ENCODE results near the gene OR1I1. TPM values are rescaled to one million over a fixed set of nuclear protein-coding genes. Genes with fewer than 3 reads are reported as not detected.

OR1I1 gene
- total RNA-seq, 1 donor from 2014 or later = not detected

DNA sequence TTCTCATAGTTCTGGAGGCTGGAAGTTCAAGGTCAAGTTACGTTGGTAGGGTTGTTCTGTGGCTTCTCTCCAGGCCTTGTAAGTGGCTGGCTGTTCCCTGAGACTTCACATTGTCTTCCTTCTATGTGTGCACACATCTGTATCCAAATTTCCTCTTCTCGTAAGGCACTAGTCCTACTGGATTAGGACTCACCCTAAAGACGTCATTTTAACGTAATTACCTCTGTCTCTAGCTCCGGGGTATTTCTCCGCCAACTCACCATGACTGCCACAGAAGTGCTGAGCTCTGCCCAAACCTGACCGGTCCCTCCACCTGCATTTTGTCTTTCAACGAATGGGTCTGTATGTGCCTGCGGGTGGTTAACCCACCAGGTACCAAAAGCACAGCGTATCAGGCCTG is 16.4 kb downstream of the OR1I1 start:
- no peak for DNase-seq (ENCODE audit: low read depth in 2 of 2)

DNA sequence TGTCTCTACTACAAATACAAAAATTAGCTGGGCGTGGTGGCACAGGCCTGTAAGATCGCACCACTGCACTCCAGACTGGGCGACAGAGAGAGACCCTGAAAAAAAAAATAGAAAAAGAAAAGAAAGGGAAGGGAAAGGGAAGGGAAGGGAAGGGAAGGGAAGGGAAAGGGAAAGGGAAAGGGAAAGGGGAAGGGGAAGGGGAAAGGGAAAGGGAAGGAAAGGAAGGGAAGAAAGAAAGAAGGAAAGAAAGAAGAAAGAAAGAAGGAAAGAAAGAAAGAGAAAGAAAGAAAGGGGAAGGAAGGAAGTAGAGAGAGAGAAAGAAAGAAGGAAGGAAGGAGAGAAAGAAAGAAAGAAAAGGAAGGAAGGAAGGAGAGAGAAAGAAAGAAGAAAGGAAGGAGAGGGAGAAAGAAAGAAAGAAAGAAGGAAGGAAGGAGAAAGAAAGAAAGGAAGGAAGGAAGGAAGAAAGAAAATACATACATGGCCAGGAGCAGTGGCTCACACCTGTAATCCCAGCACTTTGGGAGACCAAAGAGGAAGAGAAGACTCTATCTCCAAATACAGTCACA is 17.1 kb downstream of the OR1I1 start:
- no peak for DNase-seq (ENCODE audit: low read depth in 2 of 2)

DNA sequence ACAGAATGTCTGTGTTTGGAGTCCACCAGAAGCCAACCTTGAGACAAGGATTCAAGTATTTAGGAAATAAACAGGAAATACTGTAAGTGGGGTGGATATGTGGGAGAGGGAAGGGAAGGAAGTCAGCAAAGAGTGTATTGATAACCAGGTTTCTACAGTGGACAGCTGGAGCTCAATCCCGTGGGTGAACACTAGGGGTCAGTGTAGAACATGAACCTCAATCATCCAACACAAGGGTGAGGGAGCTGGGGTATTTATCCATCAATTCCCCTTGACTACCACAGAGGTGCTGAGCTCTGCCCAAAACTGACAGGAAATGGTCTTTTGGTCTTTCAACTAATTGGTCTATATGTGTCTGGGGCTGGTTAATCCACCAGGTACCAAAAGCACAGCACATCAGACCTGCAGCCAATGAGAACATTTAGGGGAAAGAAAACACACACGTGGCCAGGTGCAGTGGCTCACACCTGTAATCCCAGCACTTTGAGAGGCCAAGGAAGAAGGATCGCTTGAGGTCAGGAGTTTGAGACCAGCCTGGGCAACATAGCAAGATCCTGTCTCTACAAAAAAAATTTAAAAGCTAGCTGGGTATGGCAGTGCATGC is 19.6 kb downstream of the OR1I1 start:
- peak; percentile 47 to 72 for DNase-seq (ENCODE audit: low read depth in 2 of 2)

DNA sequence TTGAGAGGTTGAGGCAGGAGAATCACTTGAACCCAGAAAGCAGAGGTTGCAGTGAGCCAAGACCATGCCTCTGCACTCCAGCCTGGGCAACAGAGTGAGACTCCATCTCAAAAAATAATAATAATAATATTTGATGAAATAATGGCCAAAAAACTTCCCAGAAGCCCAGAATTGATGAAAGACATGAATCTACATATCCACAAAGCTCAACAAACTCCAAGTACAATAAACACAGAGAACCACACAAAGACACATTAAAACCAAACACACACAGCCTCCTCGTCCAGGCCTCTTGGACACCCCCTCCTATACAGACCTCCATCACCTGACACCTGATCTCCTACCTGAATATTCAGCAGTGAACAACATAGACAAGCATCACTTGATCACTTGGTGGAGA is 22.0 kb downstream of the OR1I1 start:
- no peak for DNase-seq (ENCODE audit: low read depth in 2 of 2)

DNA sequence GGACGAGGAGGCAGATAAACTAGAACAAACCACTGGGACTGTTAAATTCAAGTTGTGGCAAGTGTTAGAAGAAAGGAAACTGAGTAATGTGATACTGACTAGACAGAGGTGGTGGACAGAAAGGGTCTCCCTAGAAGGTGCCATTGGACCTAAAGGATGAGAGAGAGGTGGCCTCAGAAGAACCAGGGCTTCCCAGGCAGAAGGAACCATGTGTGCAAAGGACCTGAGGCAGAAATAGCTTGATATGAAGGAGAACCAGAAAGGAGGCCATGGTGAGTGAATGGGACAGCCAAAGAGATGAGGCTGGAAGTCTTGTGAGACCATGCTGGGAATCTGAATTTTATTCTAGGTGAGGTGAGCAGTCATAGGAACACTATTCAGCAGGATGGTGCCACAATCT is 22.4 kb downstream of the OR1I1 start:
- no peak for DNase-seq (ENCODE audit: low read depth in 2 of 2)

DNA sequence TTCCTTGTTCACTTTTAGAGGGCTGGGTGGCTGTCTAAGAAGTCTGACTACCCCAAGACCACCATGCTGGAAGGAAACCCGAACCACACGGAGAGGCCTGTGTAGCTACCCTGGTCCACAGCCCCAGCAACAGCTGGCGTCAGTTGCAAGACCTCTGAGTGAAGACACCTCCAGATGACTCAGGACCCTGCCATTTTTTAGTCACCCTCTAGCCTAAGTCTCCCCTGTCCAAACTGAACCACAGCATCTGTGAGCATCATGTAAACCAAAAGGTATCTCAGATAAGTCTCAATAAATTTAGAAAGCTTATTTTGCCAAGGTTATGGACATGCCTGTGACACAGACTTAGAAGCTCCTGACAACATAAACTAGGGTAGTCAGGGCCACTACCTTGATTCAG is 23.0 kb downstream of the OR1I1 start:
- no peak for DNase-seq (ENCODE audit: low read depth in 2 of 2)

DNA sequence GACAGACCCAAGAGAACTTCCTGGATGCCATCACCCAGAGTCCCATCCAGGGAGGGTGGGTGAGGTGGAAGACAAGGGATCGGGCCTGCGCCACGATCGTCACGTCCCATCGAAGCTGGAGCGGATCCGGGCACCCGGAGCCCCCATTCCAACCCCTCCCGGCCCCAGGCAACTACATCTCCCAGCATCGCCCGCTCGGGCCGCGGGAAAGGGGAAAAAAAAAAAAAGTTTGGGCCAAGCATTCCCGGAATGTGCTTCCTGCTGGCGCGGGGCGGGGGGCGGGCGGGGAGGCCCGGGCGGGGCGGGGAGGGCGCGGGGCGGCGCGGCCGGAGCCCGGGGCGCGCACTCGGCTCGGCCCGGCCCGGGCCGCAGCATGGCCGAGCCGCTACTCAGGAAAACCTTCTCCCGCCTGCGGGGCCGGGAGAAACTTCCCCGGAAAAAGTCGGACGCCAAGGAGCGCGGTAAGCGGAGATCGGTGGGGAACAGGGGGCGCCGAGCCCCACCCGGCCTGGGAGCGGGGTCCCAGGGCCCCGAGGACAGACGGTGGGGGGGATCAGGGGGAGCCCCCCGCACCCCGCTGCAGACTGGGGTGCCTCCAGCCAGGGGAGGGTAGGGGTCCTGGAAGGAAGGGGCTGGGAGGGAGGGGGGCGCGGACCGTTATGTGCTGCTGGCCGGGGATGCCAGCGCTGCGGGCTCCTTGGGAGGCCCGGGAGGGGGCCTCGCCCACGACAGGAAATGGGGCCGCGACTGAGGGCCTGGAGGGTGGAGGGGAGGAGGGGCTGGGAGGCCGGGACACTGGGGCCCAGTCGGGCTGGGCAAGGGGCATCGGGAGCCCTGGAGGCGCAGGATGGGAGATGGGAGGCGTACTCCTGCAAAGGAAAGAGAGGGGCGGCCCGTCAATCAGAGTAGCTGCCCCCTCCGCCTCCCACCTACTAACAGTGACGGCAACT is 25.3 kb downstream of the OR1I1 start, which contains the start of gene SYDE1:
Gene SYDE1 (plus strand): TSS at position 341 of the 950 bp plus-strand sequence. CDS start 33 bp downstream, at position 374.
- peak; percentile 24 to 44 for DNase-seq (ENCODE audit: low read depth in 2 of 2)

DNA sequence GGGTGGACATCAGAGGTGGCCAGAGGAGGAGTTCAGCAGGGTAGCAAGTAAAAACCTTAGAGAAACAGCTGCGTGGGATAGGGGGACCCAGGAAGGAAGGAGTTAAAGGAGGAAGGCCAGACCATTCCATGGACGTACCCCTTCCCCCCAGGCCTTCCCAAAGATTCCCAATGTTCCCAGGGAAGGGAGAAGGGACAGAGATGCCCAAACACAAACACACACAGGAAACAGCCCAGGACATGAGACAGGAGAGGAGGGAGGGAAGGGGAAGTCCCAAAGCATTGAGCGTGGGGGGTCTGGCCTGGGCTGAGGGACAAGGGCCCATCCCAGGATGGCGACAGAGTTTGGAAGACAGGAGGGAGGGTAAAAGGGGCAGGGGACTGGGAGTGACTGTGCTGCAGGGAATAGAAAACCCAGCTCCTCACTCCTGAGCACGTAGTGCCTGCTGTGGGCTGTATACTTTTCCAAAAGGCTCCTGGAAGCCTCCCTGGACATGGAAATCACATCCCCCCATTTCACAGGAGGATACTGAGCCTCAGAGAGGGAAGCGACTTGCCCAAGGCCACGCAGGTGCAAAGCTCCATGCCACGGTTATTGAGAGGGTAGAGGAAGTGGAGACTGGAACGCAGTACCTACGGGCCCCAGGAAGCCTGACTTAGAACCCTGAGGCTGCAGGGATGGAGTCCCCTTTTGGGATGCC is 26.3 kb downstream of the OR1I1 start:
- DNase-seq (ENCODE audit: low read depth in 2 of 2) = peak in 1 of 2 donors; percentile 35

DNA sequence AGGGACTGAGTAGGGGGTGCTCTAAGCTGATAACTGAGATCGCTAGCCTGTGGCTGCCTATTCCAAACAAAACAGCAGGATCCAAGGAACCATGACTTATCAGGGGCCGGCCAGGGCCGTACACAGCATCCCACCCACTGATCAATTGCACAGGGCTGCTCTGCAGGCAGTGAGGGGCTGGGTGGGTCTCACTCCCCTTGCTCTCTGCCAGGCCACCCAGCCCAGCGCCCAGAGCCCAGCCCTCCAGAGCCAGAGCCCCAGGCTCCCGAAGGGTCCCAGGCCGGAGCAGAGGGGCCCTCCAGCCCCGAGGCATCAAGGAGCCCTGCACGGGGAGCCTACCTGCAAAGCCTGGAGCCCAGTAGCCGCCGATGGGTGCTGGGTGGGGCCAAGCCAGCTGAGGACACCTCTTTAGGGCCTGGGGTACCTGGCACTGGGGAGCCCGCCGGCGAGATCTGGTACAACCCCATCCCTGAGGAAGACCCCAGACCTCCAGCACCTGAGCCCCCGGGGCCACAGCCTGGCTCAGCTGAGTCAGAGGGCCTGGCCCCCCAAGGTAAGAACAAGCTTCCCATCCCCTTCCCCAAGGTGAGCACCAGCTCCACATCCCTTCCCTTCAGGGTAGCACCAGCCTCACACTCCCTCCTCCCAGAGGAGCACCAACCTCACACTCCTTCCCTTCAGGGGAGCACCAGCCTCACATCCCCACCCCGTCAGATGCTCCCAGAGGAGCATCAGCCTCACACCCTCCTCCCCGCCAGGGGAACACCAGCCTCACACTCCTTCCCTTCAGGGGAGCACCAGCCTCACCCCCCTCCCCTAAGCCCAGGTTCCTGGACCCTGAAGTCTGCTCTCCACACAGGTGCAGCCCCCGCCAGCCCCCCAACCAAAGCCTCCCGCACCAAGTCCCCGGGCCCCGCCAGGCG is 27.1 kb downstream of the OR1I1 start:
- DNase-seq (ENCODE audit: low read depth in 2 of 2) = no peak

DNA sequence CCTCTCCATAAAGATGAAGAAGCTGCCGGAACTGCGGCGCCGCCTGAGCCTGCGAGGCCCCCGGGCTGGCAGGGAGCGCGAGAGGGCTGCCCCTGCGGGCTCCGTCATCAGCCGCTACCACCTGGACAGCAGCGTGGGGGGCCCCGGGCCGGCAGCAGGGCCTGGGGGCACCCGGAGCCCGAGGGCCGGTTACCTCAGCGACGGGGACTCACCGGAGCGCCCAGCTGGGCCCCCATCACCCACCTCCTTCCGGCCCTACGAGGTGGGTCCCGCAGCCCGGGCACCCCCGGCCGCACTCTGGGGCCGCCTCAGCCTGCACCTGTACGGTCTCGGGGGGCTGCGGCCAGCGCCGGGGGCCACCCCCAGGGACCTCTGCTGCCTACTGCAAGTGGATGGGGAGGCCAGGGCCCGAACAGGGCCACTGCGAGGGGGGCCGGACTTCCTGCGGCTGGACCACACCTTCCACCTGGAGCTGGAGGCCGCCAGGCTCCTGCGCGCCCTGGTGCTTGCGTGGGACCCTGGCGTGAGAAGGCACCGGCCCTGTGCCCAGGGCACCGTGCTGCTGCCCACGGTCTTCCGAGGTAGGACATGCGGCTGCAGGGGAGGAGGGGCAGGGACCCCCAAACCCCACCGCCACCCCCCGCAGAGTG is 27.9 kb downstream of the OR1I1 start:
- DNase-seq (ENCODE audit: low read depth in 2 of 2) = no peak

DNA sequence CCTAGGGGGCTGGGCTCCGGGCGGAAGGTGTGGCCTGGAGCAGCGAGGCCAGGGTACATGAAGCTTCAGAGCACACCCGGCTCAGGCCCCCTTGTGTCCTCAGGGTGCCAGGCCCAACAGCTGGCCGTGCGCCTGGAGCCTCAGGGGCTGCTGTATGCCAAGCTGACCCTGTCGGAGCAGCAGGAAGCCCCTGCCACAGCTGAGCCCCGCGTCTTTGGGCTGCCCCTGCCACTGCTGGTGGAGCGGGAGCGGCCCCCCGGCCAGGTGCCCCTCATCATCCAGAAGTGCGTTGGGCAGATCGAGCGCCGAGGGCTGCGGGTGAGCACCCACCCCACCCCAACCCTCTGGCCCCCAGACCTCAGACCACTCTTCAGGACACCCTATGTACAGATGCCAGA is 28.4 kb downstream of the OR1I1 start:
- no peak for DNase-seq (ENCODE audit: low read depth in 2 of 2)

DNA sequence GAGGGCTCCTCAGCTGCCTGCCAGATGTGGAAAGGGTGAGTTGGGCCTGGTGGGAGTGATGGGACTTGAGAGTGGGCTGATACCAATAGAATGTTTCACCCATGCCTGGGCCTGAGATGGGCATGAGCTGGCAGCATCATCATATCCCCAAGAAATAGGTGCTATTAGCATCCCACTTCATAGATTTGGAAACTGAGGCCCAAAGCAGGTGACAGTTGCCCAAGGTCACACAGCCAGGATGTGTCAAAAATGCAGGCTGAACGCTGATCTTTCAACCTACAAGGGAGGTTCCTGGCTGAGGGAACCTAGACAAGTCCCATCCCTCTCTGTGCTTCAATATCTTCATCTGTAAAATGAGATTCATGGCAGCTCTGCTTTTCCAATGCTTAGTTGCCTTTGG is 29.7 kb downstream of the OR1I1 start:
- no peak for DNase-seq (ENCODE audit: low read depth in 2 of 2)

DNA sequence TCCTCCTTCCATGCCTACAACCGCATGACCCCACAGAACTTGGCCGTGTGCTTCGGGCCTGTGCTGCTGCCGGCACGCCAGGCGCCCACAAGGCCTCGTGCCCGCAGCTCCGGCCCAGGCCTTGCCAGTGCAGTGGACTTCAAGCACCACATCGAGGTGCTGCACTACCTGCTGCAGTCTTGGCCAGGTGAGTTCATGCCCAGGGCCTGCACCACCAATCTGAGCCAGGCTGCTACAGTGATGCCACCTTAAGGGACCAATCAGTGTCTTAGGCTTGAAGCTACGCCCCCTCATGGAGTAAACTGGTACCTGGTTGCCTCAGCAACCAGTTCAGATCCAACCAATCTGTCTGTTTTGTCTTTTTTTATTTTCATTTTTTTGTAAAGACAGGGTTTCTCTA is 30.4 kb downstream of the OR1I1 start:
- no peak for DNase-seq (ENCODE audit: low read depth in 2 of 2)

DNA sequence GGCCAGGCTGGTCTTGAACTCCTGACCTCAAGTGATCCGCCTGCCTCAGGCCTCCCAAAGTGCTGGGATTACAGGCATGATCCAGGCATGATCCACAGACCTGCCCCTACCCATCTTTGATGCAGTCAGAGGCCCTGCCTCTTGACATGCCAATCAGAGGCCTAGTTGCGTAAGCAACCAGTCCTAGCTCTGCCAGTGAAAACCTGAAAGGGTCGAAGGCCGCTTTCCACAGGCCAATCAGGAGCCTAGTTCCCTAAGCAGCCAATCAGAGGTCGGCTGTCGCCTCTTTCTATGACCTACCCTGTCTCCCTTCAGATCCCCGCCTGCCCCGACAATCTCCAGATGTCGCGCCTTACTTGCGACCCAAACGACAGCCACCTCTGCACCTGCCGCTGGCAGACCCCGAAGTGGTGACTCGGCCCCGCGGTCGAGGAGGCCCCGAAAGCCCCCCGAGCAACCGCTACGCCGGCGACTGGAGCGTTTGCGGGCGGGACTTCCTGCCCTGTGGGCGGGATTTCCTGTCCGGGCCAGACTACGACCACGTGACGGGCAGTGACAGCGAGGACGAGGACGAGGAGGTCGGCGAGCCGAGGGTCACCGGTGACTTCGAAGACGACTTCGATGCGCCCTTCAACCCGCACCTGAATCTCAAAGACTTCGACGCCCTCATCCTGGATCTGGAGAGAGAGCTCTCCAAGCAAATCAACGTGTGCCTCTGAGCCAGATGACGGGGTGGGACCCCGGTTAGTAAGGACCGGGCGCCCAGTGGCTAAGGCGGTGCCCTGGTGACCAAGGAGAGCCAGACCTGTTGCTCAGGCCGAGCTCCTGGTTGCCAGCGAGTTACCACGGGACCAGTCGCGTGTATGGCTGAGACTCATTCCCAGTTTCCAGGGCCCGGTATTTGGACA is 31.5 kb downstream of the OR1I1 start:
- no peak for DNase-seq (ENCODE audit: low read depth in 2 of 2)

DNA sequence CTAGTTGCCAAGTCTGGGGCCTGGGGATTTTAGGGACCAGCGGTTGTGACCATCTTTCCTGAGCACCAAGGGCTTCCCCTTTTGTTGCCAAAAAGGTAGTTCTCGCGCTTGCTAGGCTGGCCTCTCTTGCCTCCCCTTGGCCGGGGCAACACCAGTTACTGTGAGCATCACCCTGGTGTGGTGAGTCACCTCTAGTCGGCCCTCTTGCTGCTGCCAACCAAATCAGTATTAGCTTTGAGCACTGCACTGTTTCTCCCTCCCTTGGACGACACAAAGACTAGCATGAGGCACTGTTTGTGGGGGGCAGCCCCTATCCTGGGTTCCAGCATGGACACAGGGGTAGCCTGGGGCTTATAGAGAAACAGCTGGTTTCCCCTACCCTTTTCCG is 32.1 kb downstream of the OR1I1 start:
- no peak for DNase-seq (ENCODE audit: low read depth in 2 of 2)

DNA sequence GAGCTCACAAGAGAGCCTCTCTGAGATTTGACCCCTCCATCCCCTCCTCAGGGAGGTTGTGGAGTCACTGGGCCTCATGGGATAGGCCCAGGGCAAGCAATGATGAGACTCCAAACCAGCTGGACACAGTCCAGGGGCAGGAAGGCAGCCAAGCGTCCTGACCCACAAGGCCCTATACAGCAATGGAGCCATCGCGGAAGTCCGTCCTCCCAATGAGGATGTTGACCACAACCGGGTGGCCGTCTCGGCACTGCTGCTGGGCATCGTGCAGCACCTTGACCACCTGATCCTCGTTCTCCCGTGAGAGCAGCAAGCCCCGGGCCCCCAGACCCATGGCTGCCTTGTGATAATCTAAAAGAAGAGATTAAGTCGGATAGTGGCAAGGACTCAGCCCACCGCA is 33.1 kb downstream of the OR1I1 start:
- peak; percentile 42 to 47 for DNase-seq (ENCODE audit: low read depth in 2 of 2)

DNA sequence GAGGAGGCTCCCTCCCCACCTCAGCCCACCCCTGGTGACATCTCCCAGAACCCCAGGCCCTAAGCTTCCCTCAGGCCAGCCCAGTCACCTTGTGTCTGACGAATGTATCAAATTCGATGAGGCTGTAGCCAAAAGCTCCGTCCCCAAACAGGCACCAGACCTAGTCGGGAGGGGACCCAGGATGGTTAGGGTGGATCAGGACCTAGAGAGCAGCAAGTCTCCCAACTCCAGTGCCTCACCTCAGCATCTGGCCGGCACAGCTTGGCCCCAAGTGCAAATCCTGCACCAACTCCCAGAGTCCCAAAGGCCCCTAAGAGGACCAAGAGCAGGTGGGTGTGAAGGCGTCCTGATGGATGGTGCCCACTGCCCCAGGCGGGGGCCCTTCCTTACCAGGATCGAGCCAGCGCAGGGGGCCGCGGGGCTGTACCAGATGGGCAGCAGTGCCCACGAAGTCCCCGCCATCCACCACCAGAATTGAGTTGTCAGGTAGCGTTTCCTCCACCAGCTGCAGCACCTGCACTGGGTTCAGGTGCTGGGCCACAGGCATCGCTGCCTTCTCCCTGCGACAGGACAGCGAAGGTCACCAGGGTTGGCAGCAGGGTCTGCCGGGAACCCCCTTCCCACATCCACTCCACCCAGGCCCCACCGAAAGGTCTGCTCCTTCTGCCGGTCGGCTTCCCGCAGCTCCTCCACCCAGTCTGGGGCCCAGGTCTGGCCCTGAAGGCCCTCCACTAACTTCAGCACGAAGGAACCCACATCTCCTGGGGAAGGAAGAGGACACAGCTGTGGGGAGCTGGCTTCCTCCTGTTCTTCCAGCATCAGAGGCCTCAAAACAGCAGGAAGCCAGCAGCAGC is 34.0 kb downstream of the OR1I1 start:
- DNase-seq (ENCODE audit: low read depth in 2 of 2) = no peak

DNA sequence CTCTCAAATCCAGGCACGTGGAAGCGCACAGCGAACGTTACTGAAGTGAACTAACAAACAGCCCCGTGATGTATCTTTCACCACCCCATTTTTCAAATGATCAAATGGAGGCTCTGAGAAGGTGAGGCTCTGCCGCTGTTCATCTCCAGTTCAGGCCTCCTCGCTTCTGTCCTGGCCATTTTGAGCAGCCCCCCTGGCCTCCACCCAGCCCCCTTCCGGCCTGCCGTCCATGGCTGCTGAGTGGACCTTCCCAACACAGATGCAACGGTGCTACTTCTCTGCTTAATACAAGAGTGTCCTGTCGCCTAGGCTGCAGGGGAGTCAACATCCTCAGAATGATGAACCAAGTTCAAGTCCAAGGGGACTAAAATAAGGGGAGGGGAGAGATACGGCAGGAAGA is 34.8 kb downstream of the OR1I1 start:
- DNase-seq (ENCODE audit: low read depth in 2 of 2) = no peak
